ENCODE results near the gene MET. TPM values are rescaled to one million over a fixed set of nuclear protein-coding genes. Genes with fewer than 3 reads are reported as not detected.

Gene MET
- total and polyA plus RNA-seq, 2 of the 13 experiments (the other 11 are each of a cell fraction or from before 2014, with no cell fraction given), result 21.8 to 31.5 TPM

- no peak for TF ChIP-seq TFE3 (CRISPR knock-in tag; IDR thresholded peaks at IDR 0.05)
- TF ChIP-seq BHLHE40 (IDR thresholded peaks at IDR 0.05; ENCODE audit: low read length), result no peak
- peak; percentile 92 for TF ChIP-seq GATAD2A (CRISPR knock-in tag; IDR thresholded peaks at IDR 0.05)
- TF ChIP-seq EP300 (IDR thresholded peaks at IDR 0.05; ENCODE audit: low read depth in 2 of 2, low read length in 2 of 2), result peak in 1 of 2 experiments; percentile 68; a peak in 2 of 4 replicates
- TF ChIP-seq EP300 (CRISPR knock-in tag; IDR thresholded peaks at IDR 0.05; ENCODE audit: borderline replicate concordance), result no peak
- no peak for TF ChIP-seq ZNF724P (CRISPR knock-in tag; IDR thresholded peaks at IDR 0.05; ENCODE audit: borderline replicate concordance)
- no peak for TF ChIP-seq MXD1 (CRISPR knock-in tag; IDR thresholded peaks at IDR 0.05)
- TF ChIP-seq HNF4A (CRISPR knock-in tag; IDR thresholded peaks at IDR 0.05), result peak; percentile 28; the same call in 1 of the 2 replicates
- no peak for TF ChIP-seq ZNF605 (CRISPR knock-in tag; IDR thresholded peaks at IDR 0.05)
- TF ChIP-seq HDAC2 (CRISPR knock-in tag; IDR thresholded peaks at IDR 0.05), result 0 out of 2 replicates have a peak, but pooled peaks have one; percentile 33
- TF ChIP-seq SP4 (CRISPR knock-in tag; IDR thresholded peaks at IDR 0.05), result no peak
- TF ChIP-seq MATR3 (CRISPR knock-in tag; IDR thresholded peaks at IDR 0.05), result no peak
- TF ChIP-seq ZNF713 (CRISPR knock-in tag; IDR thresholded peaks at IDR 0.05), result no peak
- peak; percentile 45 for TF ChIP-seq TEAD3 (CRISPR knock-in tag; optimal IDR thresholded peaks at IDR 0.05; ENCODE audit: borderline replicate concordance)
- no peak for TF ChIP-seq FOXA1 (IDR thresholded peaks at IDR 0.05)
- TF ChIP-seq FOXA1 (CRISPR knock-in tag; IDR thresholded peaks at IDR 0.05), result peak; percentile 68; the same call in 1 of the 2 replicates
- TF ChIP-seq PLRG1 (conservative IDR thresholded peaks at IDR 0.05), result no peak
- no peak for TF ChIP-seq TBX3 (IDR thresholded peaks at IDR 0.05; ENCODE audit: borderline replicate concordance)
- TF ChIP-seq BRCA1 (CRISPR knock-in tag; IDR thresholded peaks at IDR 0.05), result no peak
- no peak for TF ChIP-seq UBTF (CRISPR knock-in tag; IDR thresholded peaks at IDR 0.05)
- no peak for TF ChIP-seq ARNT (IDR thresholded peaks at IDR 0.05)
- no peak for TF ChIP-seq ZNF850 (CRISPR knock-in tag; conservative IDR thresholded peaks at IDR 0.05)
- no peak for TF ChIP-seq MTF2 (CRISPR knock-in tag; IDR thresholded peaks at IDR 0.05; ENCODE audit: borderline replicate concordance)
- TF ChIP-seq ZNF609 (CRISPR knock-in tag; IDR thresholded peaks at IDR 0.05; ENCODE audit: borderline replicate concordance), result peak; percentile 42; the same call in 1 of the 2 replicates
Observed at GRCh38 chr7:116710764-116711452, 38.9 kb downstream of the MET start (continued).

All from HepG2 (cell line).